HG03139 (cell line): Measurements from ENCODE around the gene SFRP5.

Source experiments
- ATAC-seq: cut with Tn5 transposase; IDR thresholded peaks from one replicate; pipeline ENCODE4 v1.9.1; 2021; ENCODE audit not compliant: unreplicated experiment

The SFRP5 gene

DNA sequence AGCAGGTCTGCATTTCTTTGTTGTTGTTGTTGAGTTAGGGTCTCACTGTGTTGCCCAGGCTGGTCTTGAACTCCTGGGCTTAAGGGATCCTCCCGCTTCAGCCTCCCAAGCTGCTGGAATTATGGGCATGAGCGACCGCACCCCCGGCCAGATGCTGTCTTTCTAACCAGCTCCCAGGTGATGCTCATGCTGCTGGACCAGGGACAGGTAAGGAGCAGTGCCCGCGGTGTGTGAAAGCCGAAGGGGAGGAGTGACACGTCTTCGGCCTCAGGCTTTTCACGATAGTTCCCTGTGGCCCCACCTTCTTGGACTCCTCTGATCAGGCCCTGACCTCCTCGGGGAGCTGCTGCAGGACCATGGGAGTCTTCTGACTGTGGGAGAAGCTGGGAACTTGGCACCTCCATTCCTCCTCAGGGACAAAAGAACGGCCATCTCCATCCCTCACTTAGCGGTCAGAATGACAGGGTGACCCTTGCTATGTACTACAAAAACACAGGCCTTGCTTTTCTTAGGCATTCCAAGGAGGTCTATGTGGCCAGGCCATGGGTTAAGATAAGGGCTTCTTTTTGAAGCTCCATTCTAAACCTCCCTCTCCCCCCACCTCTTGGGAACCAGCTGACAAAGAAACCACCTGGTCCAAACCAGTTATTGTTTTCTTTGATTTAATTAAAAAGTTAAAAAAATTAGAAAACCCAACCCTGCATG lies 5.5 kb downstream of the SFRP5 start:
- ATAC-seq = no peak

- no peak for ATAC-seq
Observed at GRCh38 chr10:97765201-97765600, 6.6 kb downstream of the SFRP5 start.

- peak; percentile 62 for ATAC-seq
Observed at GRCh38 chr10:97764519-97764931, 7.3 kb downstream of the SFRP5 start.

DNA sequence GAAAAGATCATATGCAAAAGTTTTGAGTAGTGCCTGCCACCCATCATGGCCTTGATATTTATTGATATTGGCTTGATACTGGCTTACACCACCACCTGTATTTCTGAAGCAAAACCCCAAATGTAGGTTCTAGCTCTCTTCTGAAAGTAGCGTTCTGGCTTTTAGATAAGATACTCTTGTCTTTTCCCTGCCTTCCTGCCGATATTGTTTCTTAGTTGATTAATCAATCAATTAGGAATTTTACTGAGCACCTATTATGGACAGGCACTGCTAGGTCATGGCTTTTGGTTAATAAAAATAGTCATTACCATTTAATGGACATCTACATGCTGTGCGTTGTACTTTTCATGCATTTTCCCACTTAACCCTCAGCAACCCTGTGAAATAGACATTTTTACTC lies 7.9 kb downstream of the SFRP5 start:
- no peak for ATAC-seq

DNA sequence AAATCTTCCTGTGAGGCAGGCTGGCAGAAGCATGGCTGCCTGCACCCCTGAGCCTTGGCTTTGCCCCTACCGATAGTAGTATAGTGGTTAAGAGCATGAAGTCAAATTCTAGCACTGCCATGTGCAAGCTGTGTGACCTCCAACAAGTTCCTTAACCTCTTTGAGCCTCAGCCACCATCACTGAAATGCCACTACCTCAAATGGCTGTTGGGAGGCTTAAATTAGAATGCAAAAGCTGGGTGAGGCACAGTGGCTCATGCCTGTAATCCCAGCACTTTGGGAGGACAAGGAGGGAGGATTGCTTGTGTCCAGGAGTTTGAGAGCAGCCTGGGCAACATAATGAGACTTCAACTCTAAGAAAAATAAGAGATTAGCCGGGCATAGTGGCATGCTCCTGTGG lies 8.4 kb downstream of the SFRP5 start:
- no peak for ATAC-seq

- no peak for ATAC-seq
Observed at GRCh38 chr10:97762816-97763215, 9.0 kb downstream of the SFRP5 start.

DNA sequence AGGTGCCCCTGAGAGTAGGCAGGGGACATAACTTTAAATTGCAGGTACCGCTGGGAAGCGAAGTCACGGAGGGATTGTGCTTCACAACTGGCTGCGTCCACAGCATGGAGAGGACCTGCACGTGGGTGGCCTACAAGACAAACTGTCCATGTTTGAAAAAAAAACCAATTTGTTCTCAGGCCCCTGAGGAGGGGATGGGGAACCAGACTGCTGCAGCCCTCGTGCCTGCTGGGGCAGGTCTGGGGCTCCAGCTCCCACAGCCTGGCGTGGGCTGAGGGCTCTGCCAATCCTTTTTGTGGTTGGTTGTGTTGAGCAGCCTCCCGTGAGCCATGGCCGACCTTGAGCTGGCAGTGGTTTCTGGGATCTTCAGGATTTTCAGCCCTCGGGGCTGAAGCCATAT lies 9.7 kb downstream of the SFRP5 start:
- ATAC-seq = no peak

- ATAC-seq = no peak
Observed at GRCh38 chr10:97761331-97761865, 10.4 kb downstream of the SFRP5 start.

GRCh38 chr10:97760461-97761257 lies 11.1 kb downstream of the SFRP5 start:
- ATAC-seq = no peak

GRCh38 chr10:97759946-97760345 lies 11.9 kb downstream of the SFRP5 start:
- no peak for ATAC-seq

DNA sequence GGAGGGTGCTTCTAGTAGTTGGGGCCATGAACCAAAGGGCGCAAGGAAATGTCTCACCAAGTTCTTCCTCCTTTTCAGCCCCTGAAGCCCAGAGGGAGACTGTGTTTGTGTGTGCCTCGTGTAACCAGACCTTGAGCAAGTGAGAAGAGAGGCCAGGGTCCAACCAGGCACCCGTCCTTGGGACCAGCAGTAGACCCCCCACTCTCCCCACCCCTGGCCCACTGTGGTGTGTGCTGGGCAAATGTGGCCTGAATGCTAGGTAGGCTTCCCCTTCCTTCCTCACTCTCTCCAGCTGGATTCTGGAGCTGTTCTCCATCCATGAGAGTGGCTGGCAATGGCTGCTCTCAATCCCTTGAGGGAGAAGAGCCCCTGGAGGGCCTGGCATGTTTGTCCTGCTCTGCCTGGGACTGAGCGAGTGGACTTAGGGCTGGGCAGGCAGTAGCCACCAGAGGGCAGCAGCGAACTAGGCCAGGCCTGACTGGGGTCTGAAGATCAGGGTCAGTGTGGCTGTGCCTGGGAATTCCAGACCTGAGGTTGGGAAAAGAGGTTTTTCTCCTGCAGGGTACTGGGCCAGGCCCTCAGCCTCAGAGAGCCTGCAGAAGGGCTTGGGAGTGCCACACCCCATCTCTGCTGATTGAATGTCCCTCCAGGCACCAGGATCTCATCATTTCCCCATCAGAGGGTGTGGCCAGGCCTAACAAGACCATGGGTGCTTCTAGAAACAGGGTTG lies 12.5 kb downstream of the SFRP5 start:
- no peak for ATAC-seq

- ATAC-seq = no peak
Observed at GRCh38 chr10:97757471-97757870, 14.3 kb downstream of the SFRP5 start.

GRCh38 chr10:97755718-97756117 lies 16.1 kb downstream of the SFRP5 start:
- ATAC-seq = no peak

GRCh38 chr10:97754726-97755125 lies 17.1 kb downstream of the SFRP5 start:
- ATAC-seq = no peak

DNA sequence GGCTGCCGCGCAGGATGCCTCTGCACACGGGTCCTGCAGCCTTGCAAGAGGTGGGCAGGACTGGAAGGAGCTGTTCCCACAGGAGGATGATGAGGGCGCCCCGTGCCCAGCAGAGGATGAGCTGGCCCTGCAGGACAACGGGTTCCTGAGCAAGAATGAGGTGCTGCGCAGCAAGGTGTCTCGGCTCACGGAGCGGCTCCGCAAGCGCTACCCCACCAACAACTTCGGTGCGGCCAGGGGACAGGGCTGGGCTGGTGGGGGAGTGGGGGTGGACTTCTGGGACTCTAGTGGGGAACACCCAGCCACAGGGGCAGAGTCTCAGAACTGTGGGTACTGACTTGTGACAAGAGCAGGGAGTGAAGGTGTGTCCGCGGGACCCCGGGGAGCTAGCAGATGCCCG lies 18.8 kb downstream of the SFRP5 start:
- no peak for ATAC-seq

DNA sequence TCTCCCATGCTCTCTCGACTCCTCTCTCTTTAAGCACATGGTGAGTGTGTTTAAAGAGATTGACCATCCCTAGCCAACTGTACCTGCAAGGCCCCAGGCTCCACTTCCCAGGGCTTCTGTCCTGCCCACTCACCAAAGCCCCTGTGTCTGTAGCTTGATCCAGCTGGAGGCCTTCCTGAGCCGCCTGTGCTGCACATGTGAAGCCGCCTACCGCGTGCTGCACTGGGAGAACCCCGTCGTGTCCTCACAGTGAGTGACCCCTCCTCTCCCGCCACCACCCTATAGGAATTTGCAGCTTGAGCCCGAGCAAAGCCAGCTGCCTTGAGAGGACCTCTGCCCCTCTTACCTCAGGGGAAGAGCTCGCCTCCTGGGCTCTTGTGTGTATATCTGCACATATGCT lies 23.7 kb downstream of the SFRP5 start:
- no peak for ATAC-seq

DNA sequence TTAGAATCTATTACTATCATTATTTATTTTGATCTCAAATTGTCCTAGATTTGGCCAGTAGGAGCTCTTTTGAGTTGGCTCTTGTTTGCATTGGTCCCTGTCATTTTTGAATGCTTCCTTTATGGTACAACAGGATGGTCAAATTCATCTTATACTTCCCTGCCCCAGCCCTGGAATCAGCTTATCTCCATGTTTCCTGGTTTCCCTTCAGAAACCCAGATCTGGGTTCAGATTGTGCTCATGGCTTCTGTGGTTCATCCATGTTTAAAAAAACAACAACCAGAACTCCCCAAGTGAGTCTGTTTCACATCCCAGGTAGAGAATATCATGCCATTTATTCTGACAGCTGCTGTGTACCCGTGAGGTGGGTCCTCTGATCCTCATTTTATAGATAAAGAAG lies 24.2 kb downstream of the SFRP5 start:
- ATAC-seq = no peak

DNA sequence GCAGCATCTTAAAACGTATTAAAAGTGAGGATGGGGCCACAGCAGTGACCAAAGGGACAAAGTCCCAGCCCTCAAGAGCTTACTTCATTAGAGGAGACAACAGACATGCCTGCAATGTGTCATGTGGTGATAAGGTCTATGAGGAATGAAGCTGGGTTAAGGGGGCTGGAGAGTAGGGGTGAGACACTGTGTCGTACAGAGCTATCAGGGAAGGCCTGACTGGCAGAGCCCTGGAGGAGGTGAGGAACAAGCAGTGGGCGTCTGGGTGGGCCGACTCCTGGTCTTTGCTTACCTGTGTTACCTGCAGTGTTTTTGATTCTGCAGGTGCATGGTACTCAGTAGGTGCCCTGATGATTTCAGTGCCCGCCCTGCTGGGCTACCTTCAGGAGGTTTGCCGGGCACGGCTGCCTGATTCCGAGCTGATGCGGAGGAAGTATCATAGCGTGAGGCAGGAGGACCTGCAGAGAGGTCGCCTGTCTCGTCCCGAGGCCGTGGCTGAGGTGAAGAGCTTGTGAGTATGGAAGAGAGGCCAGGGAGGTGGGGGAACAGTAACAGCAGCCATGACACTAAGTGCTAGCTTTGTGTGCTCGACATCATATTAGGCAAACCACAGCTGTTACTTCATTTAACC lies 27.3 kb downstream of the SFRP5 start:
- ATAC-seq = no peak

DNA sequence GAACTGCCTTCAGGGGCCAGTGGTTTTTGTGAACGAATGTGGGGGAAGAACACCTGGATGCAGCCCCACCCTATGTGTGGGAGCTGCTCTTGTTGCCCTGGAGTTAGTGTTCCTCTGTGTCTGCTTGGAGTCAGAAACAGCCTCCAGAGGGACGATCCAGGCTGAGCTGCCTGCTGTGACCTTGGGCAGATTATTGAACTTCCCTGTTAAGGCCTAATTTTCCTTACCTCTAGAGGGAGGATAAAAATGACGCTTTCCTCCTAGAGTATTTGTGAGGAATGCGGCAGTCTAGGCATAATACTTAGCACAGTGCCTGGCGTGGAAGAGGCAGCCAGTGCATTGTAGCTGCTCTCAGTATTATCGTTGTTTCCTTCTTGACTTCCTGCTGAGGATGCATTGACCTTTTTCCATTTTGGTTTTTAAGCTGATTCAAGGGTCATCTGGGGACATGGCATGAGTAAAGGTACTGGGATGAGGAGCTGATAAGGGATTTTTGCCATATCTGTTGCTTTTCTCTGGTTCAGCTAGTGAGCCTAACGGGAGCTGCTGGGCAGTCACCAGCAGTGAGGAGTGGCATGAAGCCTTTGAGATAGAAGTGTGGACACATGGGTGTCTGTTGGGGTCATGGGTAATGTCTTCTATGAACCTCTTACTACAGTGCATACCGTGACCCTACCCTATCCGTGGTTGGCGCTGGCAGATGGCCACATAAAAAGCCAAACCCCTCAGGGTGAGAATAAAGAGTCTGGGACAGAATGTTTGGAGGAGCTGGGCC lies 28.4 kb downstream of the SFRP5 start:
- ATAC-seq = no peak

DNA sequence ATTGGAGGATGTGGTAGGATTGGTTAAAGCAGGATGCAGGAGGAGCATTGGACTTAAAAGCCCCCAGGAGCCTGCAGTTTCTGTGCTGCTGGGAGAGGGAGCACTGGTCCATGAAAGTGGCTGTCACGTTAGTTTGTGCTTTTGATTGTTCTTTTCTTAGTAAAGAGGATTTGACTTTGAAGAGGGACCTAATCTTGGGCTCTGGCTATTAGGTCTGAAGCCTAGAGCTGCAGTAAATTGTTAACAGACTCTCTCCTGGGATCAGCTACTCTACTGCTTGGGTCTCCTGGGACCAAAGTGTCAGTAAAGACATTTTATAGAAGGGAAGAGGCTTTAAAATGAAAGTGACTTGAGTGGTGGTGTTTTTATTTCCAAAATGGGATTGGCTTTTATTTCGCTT lies 31.2 kb downstream of the SFRP5 start:
- ATAC-seq = no peak
